ENCODE results near the gene SEC63. TPM values are rescaled to one million over a fixed set of nuclear protein-coding genes. Genes with fewer than 3 reads are reported as not detected.
"Not testable (repeated sequence)": the region's sequence is repeated elsewhere in the genome, so short reads cannot be mapped to it uniquely, and the experiment has no call there.

Gene SEC63
- total RNA-seq, 1 donor from 2014 or later = 94.4 TPM

DNA sequence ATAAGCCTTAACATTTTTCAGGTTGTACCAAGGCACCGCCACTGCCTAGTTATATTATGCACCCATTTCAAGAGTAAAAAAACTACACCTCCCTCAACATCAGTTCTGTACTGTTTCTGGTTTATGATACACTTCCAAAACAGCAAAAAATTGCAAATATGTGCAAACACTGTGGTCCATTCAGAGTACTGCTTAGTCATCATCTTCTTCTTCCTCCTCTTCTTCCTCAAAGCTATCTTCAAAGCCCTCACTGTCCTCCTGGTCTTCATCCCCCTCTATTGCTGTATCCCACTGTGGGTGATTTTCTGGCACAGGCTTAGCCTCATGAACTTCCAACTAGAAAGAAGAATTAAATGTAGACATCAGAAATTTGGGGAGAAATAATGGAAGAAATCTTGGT lies 86.5 kb downstream of the SEC63 start:
- Mint-ChIP-seq H3K36me3 (ENCODE audit: low read depth) (peaks cover 36% of the 10 kb centered on the region), H3K4me1 (peaks cover 19% of the 10 kb centered on the region)
- intact Hi-C loops (cut with micrococcal nuclease); H3K27ac Mint-ChIP-seq; DNase-seq; H3K4me3 Mint-ChIP-seq; H3K27me3 Mint-ChIP-seq; H3K9me3 Mint-ChIP-seq: not testable (repeated sequence)

- Mint-ChIP-seq H3K36me3 (ENCODE audit: low read depth) (peaks cover 34% of the 10 kb centered on the region), H3K4me3 (no peak overlapping the region)
Measured at GRCh38 chr6:107871016-107871415, 87.0 kb downstream of the SEC63 start.

GRCh38 chr6:107870381-107870780 lies 87.6 kb downstream of the SEC63 start:
- Mint-ChIP-seq H3K27me3 (no peaks in the 10 kb centered on the region), H3K4me3 (no peak overlapping the region), H3K36me3 (ENCODE audit: low read depth) (peaks cover 32% of the 10 kb centered on the region), H3K4me1 (peaks cover 19% of the 10 kb centered on the region), H3K27ac (no peak overlapping the region), H3K9me3 (no peaks in the 10 kb centered on the region)
- intact Hi-C loops (cut with micrococcal nuclease) = no loop called here
- no peak for DNase-seq

More at GRCh38 chr6:107871016-107871415, 87.0 kb downstream of the SEC63 start:
- Mint-ChIP-seq H3K4me1 (peaks cover 19% of the 10 kb centered on the region), H3K27me3 (no peaks in the 10 kb centered on the region), H3K27ac (no peak overlapping the region), H3K9me3 (no peaks in the 10 kb centered on the region)
- DNase-seq = no peak
- intact Hi-C loops (cut with micrococcal nuclease) = no loop called here

GRCh38 chr6:107869871-107870270 lies 88.1 kb downstream of the SEC63 start:
- DNase-seq = no peak
- Mint-ChIP-seq H3K27ac (no peak overlapping the region), H3K9me3 (no peaks in the 10 kb centered on the region), H3K27me3 (no peaks in the 10 kb centered on the region), H3K36me3 (ENCODE audit: low read depth) (peaks cover 28% of the 10 kb centered on the region), H3K4me1 (peaks cover 19% of the 10 kb centered on the region), H3K4me3 (no peak overlapping the region)
- intact Hi-C loops (cut with micrococcal nuclease) = loop anchor here (2.0 kb wide), 1 partner anchor 139 kb away; no protein-coding TSS in a partner anchor

DNA sequence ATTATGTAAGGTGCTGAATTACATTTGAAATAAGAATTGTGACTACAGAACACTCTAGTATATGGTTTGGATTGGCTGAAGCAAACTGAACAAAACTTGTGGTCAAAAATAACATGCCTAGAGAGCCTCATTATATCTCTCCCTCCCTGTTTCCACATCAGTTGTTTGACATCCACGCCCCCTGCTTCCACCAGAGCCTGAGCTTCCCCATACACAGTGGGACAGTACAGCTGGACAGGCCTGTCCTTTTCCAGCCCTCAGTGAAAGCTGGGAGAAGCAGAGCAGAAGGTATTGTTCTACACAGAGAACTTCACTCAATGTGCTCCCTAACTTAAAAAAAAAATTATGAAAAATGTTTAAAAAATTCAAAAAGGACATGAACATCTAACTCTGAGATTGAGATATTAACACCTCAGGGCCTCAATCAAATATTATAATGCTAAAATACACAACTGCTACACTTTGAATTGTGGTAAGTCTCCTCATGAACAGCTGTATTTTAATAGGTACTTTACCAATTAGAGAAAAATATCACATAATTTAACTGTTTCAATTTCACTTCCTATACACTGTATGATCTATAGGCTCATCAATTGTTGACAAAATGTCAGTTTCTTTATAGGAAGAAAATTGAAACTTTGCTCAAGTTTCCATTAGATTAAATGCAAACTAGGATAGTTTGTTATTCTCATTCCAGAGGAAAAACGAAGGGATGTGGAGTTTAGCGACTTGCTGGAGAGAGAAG lies 89.0 kb downstream of the SEC63 start:
- H3K27ac Mint-ChIP-seq = no peak overlapping the region
- intact Hi-C loops (cut with micrococcal nuclease) = loop anchor here (2.0 kb wide), 1 partner anchor 138 kb away; no protein-coding TSS in a partner anchor

GRCh38 chr6:107867302-107867615 lies 90.7 kb downstream of the SEC63 start:
- intact Hi-C loops (cut with micrococcal nuclease) = loop anchor here (1.0 kb wide), 2 partner anchors 183 to 192 kb away; no protein-coding TSS in a partner anchor
- no peak for DNase-seq
- Mint-ChIP-seq H3K36me3 (ENCODE audit: low read depth) (peaks cover 21% of the 10 kb centered on the region), H3K4me3 (no peak overlapping the region), H3K27me3 (peaks cover 4% of the 10 kb centered on the region), H3K4me1 (peaks cover 16% of the 10 kb centered on the region), H3K9me3 (no peaks in the 10 kb centered on the region), H3K27ac (no peak overlapping the region)

More for the DNA sequence above, 89.0 kb downstream of the SEC63 start:
- peaks cover 27% of the 10 kb centered on the region for H3K36me3 Mint-ChIP-seq (ENCODE audit: low read depth)
- peaks cover 18% of the 10 kb centered on the region for H3K4me1 Mint-ChIP-seq
- H3K4me3 Mint-ChIP-seq = no peak overlapping the region
- DNase-seq = no peak
- no peaks in the 10 kb centered on the region for H3K27me3 Mint-ChIP-seq
- no peaks in the 10 kb centered on the region for H3K9me3 Mint-ChIP-seq

- Mint-ChIP-seq H3K27ac (no peak overlapping the region), H3K4me1 (peaks cover 16% of the 10 kb centered on the region), H3K36me3 (ENCODE audit: low read depth) (peaks cover 21% of the 10 kb centered on the region), H3K27me3 (peaks cover 4% of the 10 kb centered on the region), H3K9me3 (no peaks in the 10 kb centered on the region), H3K4me3 (no peak overlapping the region)
- intact Hi-C loops (cut with micrococcal nuclease) = loop anchor here (1.0 kb wide), 2 partner anchors 184 to 191 kb away; no protein-coding TSS in a partner anchor
- DNase-seq = peak; percentile 81
Measured at GRCh38 chr6:107866606-107867301, 91.3 kb downstream of the SEC63 start.

DNA sequence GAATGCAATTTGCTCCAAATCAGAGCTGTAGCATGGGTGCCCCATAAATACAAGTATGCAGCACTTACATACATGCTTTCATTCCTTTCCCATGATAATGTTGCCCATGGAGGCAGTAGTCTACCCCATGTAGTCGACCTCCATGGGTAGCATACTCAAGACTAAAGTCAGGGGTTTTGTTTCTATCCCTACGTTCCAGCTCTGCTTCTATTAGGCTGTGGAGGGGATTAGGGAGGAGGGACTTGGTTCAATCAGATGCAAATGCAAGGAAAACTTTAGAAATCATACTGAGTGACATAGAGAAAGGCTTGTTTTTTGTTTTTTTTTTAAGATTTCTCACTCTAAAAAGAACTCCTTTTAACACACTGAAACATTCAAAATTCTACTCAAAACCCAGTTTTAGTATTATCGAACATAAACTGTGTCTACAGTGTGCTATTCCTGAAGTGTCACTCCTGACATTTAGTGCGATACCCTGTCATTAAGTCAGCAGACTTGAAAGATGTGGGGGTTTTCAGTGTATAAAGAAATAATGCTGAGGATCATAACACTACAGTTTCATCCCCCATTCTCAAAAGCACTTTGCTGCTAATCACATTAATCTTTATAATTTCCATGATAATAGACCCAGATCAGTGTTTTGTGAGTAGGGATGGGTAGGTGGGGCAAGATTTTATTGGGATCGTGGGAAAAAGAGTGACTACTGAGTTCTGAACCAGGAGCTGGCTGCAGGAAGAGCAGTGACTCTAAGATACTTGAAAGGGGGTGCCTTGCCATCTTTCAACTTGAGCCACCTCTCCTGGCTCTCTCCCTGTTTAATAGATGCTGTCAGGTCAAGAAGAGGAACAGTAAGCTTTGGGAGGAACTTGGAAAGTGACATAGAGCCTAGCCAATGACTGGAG lies 93.5 kb downstream of the SEC63 start:
- Mint-ChIP-seq H3K36me3 (ENCODE audit: low read depth) (peaks cover 6% of the 10 kb centered on the region), H3K4me1 (peaks cover 2% of the 10 kb centered on the region), H3K27ac (no peak overlapping the region), H3K4me3 (no peak overlapping the region), H3K27me3 (peaks cover 6% of the 10 kb centered on the region), H3K9me3 (no peaks in the 10 kb centered on the region)
- intact Hi-C loops (cut with micrococcal nuclease) = no loop called here
- DNase-seq = no peak

GRCh38 chr6:107862383-107862782 lies 95.6 kb downstream of the SEC63 start:
- H3K9me3 Mint-ChIP-seq = no peaks in the 10 kb centered on the region
- no peak overlapping the region for H3K4me3 Mint-ChIP-seq
- DNase-seq = no peak
- H3K27me3 Mint-ChIP-seq = peaks cover 8% of the 10 kb centered on the region
- no peak overlapping the region for H3K27ac Mint-ChIP-seq
- peaks cover 2% of the 10 kb centered on the region for H3K36me3 Mint-ChIP-seq (ENCODE audit: low read depth)
- intact Hi-C loops (cut with micrococcal nuclease) = no loop called here
- peaks cover 2% of the 10 kb centered on the region for H3K4me1 Mint-ChIP-seq

DNA sequence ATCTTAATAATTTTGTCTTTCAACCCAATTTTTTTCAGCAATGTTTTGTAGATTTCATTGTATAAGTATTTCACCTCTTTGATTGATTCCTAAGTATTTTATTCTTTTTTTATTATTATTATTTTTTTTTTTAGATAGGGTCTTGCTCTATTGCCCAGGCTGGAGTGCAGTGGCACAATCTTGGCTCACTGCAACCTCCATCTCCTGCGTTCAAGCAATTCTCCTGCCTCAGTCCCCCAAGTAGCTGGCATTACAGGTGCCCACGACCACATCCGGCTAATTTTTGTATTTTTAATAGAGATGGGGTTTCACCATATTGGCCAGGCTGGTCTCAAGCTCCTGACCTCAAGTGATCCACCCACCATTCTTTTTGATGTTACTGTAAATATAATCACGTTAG lies 97.0 kb downstream of the SEC63 start:
- H3K36me3 Mint-ChIP-seq (ENCODE audit: low read depth); H3K4me3 Mint-ChIP-seq; H3K9me3 Mint-ChIP-seq; intact Hi-C loops (cut with micrococcal nuclease); H3K4me1 Mint-ChIP-seq; DNase-seq; H3K27ac Mint-ChIP-seq; H3K27me3 Mint-ChIP-seq: not testable (repeated sequence)

DNA sequence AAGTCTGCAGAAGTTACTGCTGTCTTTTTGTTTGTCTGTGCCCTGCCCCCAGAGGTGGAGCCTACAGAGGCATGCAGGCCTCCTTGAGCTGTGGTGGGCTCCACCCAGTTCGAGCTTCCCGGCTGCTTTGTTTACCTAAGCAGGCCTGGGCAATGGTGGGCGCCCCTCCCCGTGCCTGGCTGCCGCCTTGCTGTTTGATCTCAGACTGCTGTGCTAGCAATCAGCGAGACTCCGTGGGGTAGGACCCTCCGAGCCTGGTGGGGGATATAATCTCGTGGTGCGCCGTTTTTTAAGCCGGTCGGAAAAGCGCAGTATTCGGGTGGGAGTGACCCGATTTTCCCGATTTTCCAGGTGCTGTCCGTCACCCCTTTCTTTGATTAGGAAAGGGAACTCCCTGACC lies 97.9 kb downstream of the SEC63 start:
- DNase-seq; H3K4me3 Mint-ChIP-seq; H3K27me3 Mint-ChIP-seq; H3K4me1 Mint-ChIP-seq; H3K9me3 Mint-ChIP-seq; H3K27ac Mint-ChIP-seq; intact Hi-C loops (cut with micrococcal nuclease); H3K36me3 Mint-ChIP-seq (ENCODE audit: low read depth): not testable (repeated sequence)

- peak; percentile 77 for DNase-seq
- Mint-ChIP-seq H3K27ac (no peak overlapping the region), H3K9me3 (no peaks in the 10 kb centered on the region), H3K27me3 (peaks cover 6% of the 10 kb centered on the region), H3K4me3 (no peak overlapping the region), H3K4me1 (peaks cover 10% of the 10 kb centered on the region), H3K36me3 (ENCODE audit: low read depth) (no peaks in the 10 kb centered on the region)
- intact Hi-C loops (cut with micrococcal nuclease) = loop anchor here (5.0 kb wide), 1 partner anchor 66 kb away; no protein-coding TSS in a partner anchor
Measured at GRCh38 chr6:107853230-107853629, 104.8 kb downstream of the SEC63 start.

DNA sequence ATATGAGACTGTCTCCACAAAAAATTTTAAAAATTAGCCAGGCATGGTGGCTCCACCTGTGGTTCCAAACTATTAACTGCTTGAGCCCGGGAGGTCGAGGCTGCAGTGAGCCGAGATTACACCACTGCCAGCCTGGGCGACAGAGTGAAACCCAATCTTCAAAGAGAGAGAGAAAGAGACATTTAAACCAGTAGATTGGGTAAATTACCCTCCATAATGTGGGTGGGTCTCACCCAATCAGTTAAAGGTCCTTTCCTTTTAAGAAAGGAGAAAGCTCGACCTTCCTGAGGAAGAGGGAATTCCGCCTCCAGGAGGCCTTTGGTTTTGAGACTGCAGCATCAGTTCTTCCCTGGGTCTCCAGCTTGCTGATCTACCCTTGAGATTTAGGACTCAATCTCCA lies 108.7 kb downstream of the SEC63 start:
- Mint-ChIP-seq H3K36me3 (ENCODE audit: low read depth) (no peaks in the 10 kb centered on the region), H3K9me3 (no peaks in the 10 kb centered on the region), H3K4me1 (peaks cover 16% of the 10 kb centered on the region), H3K4me3 (no peak overlapping the region), H3K27ac (no peak overlapping the region), H3K27me3 (peaks cover 6% of the 10 kb centered on the region)
- peak; percentile 53 for DNase-seq
- intact Hi-C loops (cut with micrococcal nuclease) = no loop called here
